NCI-H146 treated with DMSO at 0.1 percent for 48 hours (cell line): ENCODE measurements around the gene UBTF.

ENCODE experiments used
- DNase-seq: peaks from one replicate; lab custom pipeline; 2025; ENCODE audit not compliant: unreplicated experiment; lab: John Stamatoyannopoulos, UW

The UBTF gene

DNA sequence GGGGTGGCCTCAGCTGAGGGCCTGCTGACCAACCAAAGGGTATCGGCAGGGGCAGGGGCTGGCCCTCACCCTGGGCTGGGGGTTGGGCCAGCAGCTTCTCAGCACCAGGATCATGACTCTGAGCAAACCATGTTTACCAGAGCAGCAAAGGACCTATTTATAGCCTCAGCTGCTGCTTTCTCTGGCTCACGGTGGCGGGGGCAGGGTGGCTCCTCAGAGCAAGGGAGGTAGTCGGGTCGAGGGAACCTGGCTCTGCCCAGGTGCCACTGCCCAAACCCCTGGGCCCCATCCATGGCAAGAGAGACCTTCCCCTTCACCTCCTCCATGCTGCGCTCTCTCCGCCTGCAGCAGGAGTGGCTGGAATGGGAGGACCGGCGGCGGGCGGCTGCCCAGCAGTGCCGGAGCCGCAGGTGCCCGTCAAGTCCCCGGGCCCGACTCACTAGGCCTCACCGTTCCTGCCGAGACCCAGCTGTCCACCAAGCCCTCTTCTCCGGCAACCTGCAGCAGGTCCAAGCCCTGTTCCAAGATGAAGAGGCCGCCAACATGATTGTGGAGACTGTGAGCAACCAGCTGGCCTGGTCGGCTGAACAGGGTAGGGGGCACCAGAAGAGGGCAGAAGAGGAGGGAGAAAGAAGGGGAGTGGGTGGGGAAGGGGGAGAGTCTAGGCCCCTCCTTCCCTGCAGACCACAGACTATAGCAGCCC, 48.8 kb downstream of the UBTF start, which contains the start of gene ASB16:
Gene ASB16, plus strand, starts transcription at position 206 of the 703 bp plus-strand sequence. Its CDS starts 86 bp downstream, at position 292.
- peak; percentile 33 for DNase-seq

- no peak for DNase-seq
Observed at GRCh38 chr17:44170135-44170498, 49.4 kb downstream of the UBTF start.

GRCh38 chr17:44167181-44167861, 52.2 kb downstream of the UBTF start:
- DNase-seq = no peak

GRCh38 chr17:44164476-44164875, 55.0 kb downstream of the UBTF start:
- no peak for DNase-seq

GRCh38 chr17:44159519-44160210, 59.8 kb downstream of the UBTF start:
- no peak for DNase-seq

- peak; percentile 70 for DNase-seq
Observed at GRCh38 chr17:44155488-44155887, 64.0 kb downstream of the UBTF start.
